H9 (cell line): ENCODE results near the gene SERINC3. TPM values are rescaled to one million over a fixed set of nuclear protein-coding genes. Genes with fewer than 3 reads are reported as not detected.

Source experiments
- DNase-seq: peaks from one replicate; pipeline ENCODE4 v3.0.0-alpha.2; 2017
- H2AFZ ChIP-seq: one replicate; pipeline ENCODE4 v1.6.1; 2013; ENCODE audit warnings: mild to moderate bottlenecking, low read length, control low read depth, moderate library complexity
- H2AK5ac ChIP-seq: 2 replicates; pipeline ENCODE4 v1.6.1; 2013; ENCODE audit warnings: low read length, control low read depth, mixed read lengths; ENCODE audit not compliant: insufficient read length
- H2BK120ac ChIP-seq: one replicate; pipeline ENCODE4 v1.6.1; 2013; ENCODE audit warnings: low read depth, mild to moderate bottlenecking, low read length, control low read depth, inconsistent platforms; ENCODE audit not compliant: poor library complexity, severe bottlenecking
- H2BK12ac ChIP-seq: 2 replicates; pipeline ENCODE4 v1.6.1; 2013; ENCODE audit warnings: low read length, control low read depth, mixed read lengths, low read depth; ENCODE audit not compliant: insufficient read length
- H2BK15ac ChIP-seq: 2 replicates; pipeline ENCODE4 v1.6.1; 2013; ENCODE audit warnings: low read depth, low read length, control low read depth
- H2BK20ac ChIP-seq: one replicate; pipeline ENCODE4 v1.6.1; 2013; ENCODE audit warnings: low read depth, mild to moderate bottlenecking, low read length, control low read depth, inconsistent platforms; ENCODE audit not compliant: poor library complexity, severe bottlenecking
- H2BK5ac ChIP-seq: 2 replicates; pipeline ENCODE4 v1.6.1; 2013; ENCODE audit warnings: low read length, control low read depth, mixed read lengths; ENCODE audit not compliant: insufficient read length
- H3K14ac ChIP-seq: 2 replicates; pipeline ENCODE4 v1.6.1; 2013; ENCODE audit warnings: low read length, control low read depth; ENCODE audit not compliant: insufficient read depth
- H3K18ac ChIP-seq: 2 replicates; pipeline ENCODE4 v1.6.1; 2013; ENCODE audit warnings: low read depth, mild to moderate bottlenecking, mixed read lengths, low read length, control low read depth; ENCODE audit not compliant: insufficient read length
- H3K23ac ChIP-seq: 2 replicates; pipeline ENCODE4 v1.6.1; 2013; ENCODE audit warnings: low read length, control low read depth, mixed read lengths, low read depth; ENCODE audit not compliant: insufficient read length
- H3K23me2 ChIP-seq: 2 replicates; pipeline ENCODE4 v1.6.1; 2013; ENCODE audit warnings: low read depth, mild to moderate bottlenecking, mixed read lengths, low read length, control low read depth; ENCODE audit not compliant: insufficient read length, poor library complexity, severe bottlenecking
- H3K27ac ChIP-seq: 2 replicates; pipeline ENCODE4 v1.5.1; 2013; ENCODE audit warnings: low read length, control low read depth, mixed read lengths, low read depth; ENCODE audit not compliant: insufficient read length
- H3K27me3 ChIP-seq: 2 replicates; pipeline ENCODE4 v1.6.1; 2013; ENCODE audit warnings: low read length, control low read depth, inconsistent platforms; ENCODE audit not compliant: insufficient read depth
- H3K4ac ChIP-seq: 2 replicates; pipeline ENCODE4 v1.6.1; 2013; ENCODE audit warnings: low read depth, mild to moderate bottlenecking, control low read depth, inconsistent platforms, low read length, moderate library complexity
- H3K4me1 ChIP-seq: 2 replicates; pipeline ENCODE4 v1.6.1; 2013; ENCODE audit warnings: low read length, control low read depth, inconsistent platforms; ENCODE audit not compliant: insufficient read depth
- H3K4me2 ChIP-seq: 2 replicates; pipeline ENCODE4 v1.6.1; 2013; ENCODE audit warnings: low read length, control low read depth, mixed read lengths; ENCODE audit not compliant: insufficient read length, insufficient read depth
- H3K56ac ChIP-seq: 2 replicates; pipeline ENCODE4 v1.6.1; 2013; ENCODE audit warnings: low read depth, mild to moderate bottlenecking, mixed read lengths, low read length, control low read depth; ENCODE audit not compliant: insufficient read length
- H3K79me1 ChIP-seq: 2 replicates; pipeline ENCODE4 v1.6.1; 2013; ENCODE audit warnings: low read depth, mild to moderate bottlenecking, moderate library complexity, low read length, control low read depth, inconsistent platforms; ENCODE audit not compliant: insufficient read depth, poor library complexity, severe bottlenecking
- H3K79me2 ChIP-seq: 2 replicates; pipeline ENCODE4 v1.6.1; 2013; ENCODE audit warnings: low read length, control low read depth, inconsistent platforms; ENCODE audit not compliant: insufficient read depth
- H3K9ac ChIP-seq: 2 replicates; pipeline ENCODE4 v1.6.1; 2013; ENCODE audit warnings: low read length, control low read depth, mixed read lengths; ENCODE audit not compliant: insufficient read length; ENCODE audit errors: extremely low read depth
- H3K9me3 ChIP-seq: one replicate; pipeline ENCODE4 v1.6.1; 2013; ENCODE audit warnings: low read depth, low read length, inconsistent platforms; ENCODE audit not compliant: control insufficient read depth
- H3T11ph ChIP-seq: one replicate; pipeline ENCODE4 v1.6.1; 2013; ENCODE audit warnings: mild to moderate bottlenecking, low read length, control low read depth, inconsistent platforms
- H4K20me1 ChIP-seq: one replicate; pipeline ENCODE4 v1.6.1; 2013; ENCODE audit not compliant: control insufficient read depth, insufficient read length, insufficient read depth
- H4K5ac ChIP-seq: 2 replicates; pipeline ENCODE4 v1.6.1; 2013; ENCODE audit warnings: low read depth, mild to moderate bottlenecking, mixed read lengths, low read length, control low read depth; ENCODE audit not compliant: insufficient read length
- H4K8ac ChIP-seq: replicated peaks from 2 replicates; pipeline ENCODE4 v1.6.1; 2013; ENCODE audit warnings: low read length, control low read depth, mixed read lengths, low read depth; ENCODE audit not compliant: insufficient read length
- H4K91ac ChIP-seq: 2 replicates; pipeline ENCODE4 v1.6.1; 2013; ENCODE audit warnings: low read depth, mild to moderate bottlenecking, moderate library complexity, mixed read lengths, low read length, control low read depth; ENCODE audit not compliant: insufficient read length
- H3K27ac Mint-ChIP-seq, 3 experiments: 2 replicates in 2 of 3; 3 replicates in 1 of 3; pipeline ENCODE4 v1.8.0; 2020 to 2021; ENCODE audit warnings: mixed read lengths in 3 of 3, mild to moderate bottlenecking in 1 of 3, moderate library complexity in 1 of 3
- H3K27me3 Mint-ChIP-seq: 2 replicates; pipeline ENCODE4 v1.8.0; 2021; ENCODE audit warnings: low read depth, mild to moderate bottlenecking, moderate library complexity, mixed read lengths
- H3K36me3 Mint-ChIP-seq, 3 experiments: 2 replicates in 2 of 3; 3 replicates in 1 of 3; pipeline ENCODE4 v1.8.0; 2020 to 2021; ENCODE audit warnings: low read depth in 3 of 3, mixed read lengths in 3 of 3; ENCODE audit not compliant: insufficient read depth in 1 of 3
- H3K4me1 Mint-ChIP-seq, 2 experiments: 2 replicates each; pipeline ENCODE4 v1.8.0; 2020; ENCODE audit warnings: mixed read lengths in 2 of 2
- H3K4me3 Mint-ChIP-seq, 2 experiments: 2 replicates in 1 of 2; 3 replicates in 1 of 2; pipeline ENCODE4 v1.8.0; 2020 to 2021; ENCODE audit warnings: mild to moderate bottlenecking in 2 of 2, mixed read lengths in 2 of 2, moderate library complexity in 1 of 2
- H3K9me3 Mint-ChIP-seq, 2 experiments: 2 replicates in 1 of 2; 3 replicates in 1 of 2; pipeline ENCODE4 v1.8.0; 2020; ENCODE audit warnings: mild to moderate bottlenecking in 2 of 2, mixed read lengths in 2 of 2, moderate library complexity in 1 of 2
- WGBS: extraction: QIAGEN DNeasy Blood & Tissue Kit; methylation state at CpG from one replicate; pipeline ENCODE4 v1.1.7; 2013; ENCODE audit warnings: missing lambda C conversion rate, low lambda C conversion rate, mixed read lengths; ENCODE audit not compliant: insufficient read length; ENCODE audit errors: extremely low coverage; 5-methylcytosine and 5-hydroxymethylcytosine counted together
- total RNA-seq: library from RNA; stranded (reverse); gene quantifications from 2 replicates; pipeline ENCODE4 v1.2.1, GENCODE V29; 2021
- TF ChIP-seq, protein P1 (sequence below): fragments of 200-600 bp; sonication (generic); conservative IDR thresholded peaks from 3 replicates; pipeline ENCODE4 v1.8.0; 2021; ENCODE audit warnings: antibody characterized with exemption, mild to moderate bottlenecking

Gene SERINC3
- total RNA-seq, 1 experiment from 2014 or later = 41.5 TPM

DNA sequence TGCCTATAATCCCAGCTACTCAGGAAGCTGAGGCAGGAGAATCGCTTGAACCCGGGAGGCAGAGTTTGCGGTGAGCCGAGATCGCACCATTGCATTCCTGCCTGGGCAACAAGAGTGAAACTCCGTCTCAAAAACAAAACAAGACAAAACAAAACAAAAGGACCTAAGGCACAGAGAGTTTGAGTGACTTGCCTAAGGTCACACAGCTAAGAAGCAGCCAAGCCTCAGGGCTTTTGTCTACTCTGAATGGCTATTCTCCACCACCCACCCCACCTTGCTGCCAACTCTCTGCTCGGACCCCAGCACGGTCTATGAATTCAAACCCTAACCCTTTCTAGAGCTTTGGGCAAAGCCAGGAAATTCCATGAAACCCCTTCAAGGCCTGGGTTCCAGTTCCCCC, 65.3 kb downstream of the SERINC3 start:
- peaks cover 7% of the 10 kb centered on the region in 2 experiments for H3K4me1 Mint-ChIP-seq
- Histone ChIP-seq H2BK120ac (no peak overlapping the region), H3K27me3 (no peaks in the 10 kb centered on the region), H3T11ph (no peak overlapping the region), H2BK20ac (no peak overlapping the region), H2BK5ac (no peak overlapping the region), H3K4me2 (no peak overlapping the region), H4K91ac (no peak overlapping the region), H4K8ac (no peak overlapping the region), H3K4me1 (no peaks in the 10 kb centered on the region), H3K23ac (no peak overlapping the region), H3K9me3 (no peaks in the 10 kb centered on the region), H3K18ac (no peak overlapping the region), H4K20me1 (no peaks in the 10 kb centered on the region), H3K9ac (no peak overlapping the region), H3K4ac (no peak overlapping the region), H3K27ac (no peak overlapping the region), H2AFZ (no peak overlapping the region), H2BK15ac (no peak overlapping the region), H4K5ac (no peak overlapping the region), H3K56ac (no peak overlapping the region), H3K23me2 (no peaks in the 10 kb centered on the region), H3K14ac (no peak overlapping the region), H2BK12ac (no peak overlapping the region), H3K79me1 (no peaks in the 10 kb centered on the region), H2AK5ac (no peak overlapping the region), H3K79me2 (no peaks in the 10 kb centered on the region)
- TF ChIP-seq, protein P1, sequence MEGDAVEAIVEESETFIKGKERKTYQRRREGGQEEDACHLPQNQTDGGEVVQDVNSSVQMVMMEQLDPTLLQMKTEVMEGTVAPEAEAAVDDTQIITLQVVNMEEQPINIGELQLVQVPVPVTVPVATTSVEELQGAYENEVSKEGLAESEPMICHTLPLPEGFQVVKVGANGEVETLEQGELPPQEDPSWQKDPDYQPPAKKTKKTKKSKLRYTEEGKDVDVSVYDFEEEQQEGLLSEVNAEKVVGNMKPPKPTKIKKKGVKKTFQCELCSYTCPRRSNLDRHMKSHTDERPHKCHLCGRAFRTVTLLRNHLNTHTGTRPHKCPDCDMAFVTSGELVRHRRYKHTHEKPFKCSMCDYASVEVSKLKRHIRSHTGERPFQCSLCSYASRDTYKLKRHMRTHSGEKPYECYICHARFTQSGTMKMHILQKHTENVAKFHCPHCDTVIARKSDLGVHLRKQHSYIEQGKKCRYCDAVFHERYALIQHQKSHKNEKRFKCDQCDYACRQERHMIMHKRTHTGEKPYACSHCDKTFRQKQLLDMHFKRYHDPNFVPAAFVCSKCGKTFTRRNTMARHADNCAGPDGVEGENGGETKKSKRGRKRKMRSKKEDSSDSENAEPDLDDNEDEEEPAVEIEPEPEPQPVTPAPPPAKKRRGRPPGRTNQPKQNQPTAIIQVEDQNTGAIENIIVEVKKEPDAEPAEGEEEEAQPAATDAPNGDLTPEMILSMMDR = no peak
- H3K27me3 Mint-ChIP-seq = no peaks in the 10 kb centered on the region
- no CpG with 5 or more reads among the region's 8 CpGs for WGBS
- no peaks in the 10 kb centered on the region for H3K36me3 Mint-ChIP-seq
- H3K4me3 Mint-ChIP-seq = no peak overlapping the region
- no peak for DNase-seq
- H3K9me3 Mint-ChIP-seq = no peaks in the 10 kb centered on the region
- no peak overlapping the region for H3K27ac Mint-ChIP-seq
